ENCODE data around the gene CD2BP2.
"Not testable (repeated sequence)": the region's sequence is repeated elsewhere in the genome, so short reads cannot be mapped to it uniquely, and the experiment has no call there.

CD2BP2 gene

DNA sequence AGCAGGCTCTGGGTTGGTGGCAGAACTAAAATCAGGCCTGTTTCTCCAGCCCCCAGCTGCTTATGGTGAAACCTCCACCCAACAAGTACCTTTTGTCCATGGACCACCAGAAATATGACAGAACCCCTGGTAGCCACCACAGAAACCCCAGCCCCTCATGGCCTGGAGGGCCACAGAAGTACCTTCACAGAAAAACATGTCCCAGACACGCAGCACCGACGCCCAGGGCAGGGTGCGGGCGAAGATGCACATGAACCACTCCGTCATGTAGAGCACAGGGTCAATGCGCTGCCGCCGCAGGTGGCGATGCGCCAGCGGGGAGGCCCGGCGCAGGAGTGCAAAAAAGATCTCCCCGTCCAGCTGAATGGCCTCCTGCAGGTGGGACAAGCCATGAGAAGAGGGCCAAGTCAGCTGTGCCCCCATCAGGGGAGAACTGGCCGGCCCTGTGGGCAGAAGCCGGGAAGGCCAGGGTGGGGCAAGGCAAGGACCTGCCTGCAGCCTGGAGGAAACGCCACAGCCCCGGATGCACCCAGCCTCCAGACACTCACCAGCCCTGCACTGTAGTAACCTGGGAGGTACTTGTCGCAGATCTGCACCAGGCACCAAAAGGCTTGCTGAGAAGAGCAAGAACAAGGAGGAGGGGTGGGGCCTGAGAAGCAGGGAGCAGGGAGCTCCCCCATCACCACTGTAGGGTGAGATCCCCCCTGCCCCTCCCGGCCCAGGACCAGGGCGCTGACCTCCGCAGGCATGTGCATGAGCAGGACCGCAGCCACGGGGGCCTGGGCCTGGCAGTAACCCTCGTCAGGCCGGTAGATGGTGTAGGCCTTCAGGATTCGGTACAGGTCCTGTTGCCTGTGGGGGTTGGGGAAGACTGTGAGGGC is 4.1 kb upstream of the CD2BP2 start:
- no peak for DNase-seq (ENCODE audit: low read depth)

DNA sequence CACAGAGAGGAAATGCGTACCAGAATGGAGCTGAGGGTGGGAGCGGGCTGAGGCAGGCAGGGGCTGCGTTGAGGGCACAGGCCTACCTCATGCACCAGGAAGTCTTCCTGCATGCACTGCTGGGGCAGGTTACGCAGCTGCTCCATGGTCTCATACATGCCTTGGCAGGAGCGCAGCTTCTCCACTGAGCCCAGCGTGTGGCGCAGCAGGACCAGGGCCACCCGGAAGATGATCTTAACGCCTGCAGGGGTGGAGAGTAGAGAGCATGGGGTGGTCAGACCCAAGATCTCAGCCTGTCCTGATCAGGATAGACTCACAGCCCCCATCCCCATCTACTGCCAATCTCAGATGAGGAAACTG is 3.4 kb upstream of the CD2BP2 start:
- DNase-seq (ENCODE audit: low read depth), result no peak

DNA sequence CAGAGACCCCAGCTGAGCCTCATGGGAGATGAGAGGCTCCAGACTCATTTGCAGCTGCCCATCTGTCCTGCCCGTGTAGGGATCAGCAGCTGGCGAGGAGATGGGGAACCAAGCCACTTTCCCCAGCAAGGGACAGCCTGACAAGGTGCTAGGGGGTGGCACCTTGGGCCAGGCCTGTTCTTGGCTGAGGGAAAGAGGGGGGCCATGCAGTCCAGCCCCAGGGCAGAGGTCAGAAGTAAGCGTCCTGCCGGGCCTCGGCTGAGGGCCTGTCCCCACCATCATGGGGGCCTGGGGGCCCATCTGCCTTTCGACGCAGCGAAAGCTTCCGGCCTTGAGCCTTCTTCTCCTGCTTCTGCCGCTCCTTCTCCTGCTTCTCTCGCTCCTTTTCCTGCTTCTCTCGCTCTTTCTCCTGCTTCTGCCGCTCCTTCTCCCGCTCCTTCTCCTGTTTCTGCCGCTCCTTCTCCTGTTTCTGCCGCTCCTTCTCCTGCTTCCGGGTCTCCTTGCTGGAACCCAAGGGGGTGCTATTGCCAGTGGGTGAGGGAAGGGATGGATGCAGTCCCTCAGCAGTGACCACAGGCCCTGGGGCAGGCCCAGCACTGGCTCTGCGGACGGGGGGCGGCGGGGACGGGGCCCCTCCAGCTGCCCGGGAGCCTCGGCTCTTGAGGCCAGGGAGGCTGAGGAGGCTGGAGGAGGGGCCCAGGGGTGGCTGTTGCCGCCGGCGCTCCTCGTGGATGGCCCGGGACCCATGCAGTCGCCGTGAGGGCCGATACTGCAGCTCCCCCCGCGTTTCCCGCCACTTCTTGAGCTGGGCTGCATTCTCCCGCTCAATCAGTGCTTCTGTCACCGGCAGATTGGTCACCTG is 2.8 kb upstream of the CD2BP2 start:
- no peak for DNase-seq (ENCODE audit: low read depth)

DNA sequence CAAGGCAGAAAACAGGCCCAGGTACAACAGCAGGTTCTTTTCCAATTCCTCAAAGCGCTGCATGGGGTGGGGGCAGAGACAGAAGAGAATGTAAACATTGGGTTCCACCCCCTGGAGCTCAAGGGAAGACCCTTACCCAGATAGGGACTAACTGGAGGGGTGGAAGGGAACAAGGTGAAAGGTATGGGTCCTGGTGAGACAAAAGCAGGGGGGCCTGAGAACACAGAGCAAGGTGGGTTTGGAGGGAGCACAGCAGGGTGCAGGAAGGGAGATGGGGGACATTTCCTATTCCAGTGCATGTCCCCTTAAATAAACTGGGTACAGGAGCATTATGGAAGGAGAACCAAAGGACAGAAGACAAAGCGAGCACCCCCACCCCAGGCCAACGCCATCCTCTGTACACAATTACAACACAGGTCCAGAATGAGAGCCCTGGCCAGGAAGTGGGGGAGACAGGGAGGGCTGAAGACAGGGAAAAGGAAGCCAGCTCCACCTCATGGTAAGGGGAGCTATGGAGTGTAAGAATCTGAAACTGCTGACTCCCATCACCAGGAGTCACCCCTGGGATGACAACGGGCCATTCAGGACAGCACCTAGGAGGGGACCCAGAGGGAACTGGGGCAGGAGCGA is 2.1 kb upstream of the CD2BP2 start:
- no peak for DNase-seq (ENCODE audit: low read depth)

DNA sequence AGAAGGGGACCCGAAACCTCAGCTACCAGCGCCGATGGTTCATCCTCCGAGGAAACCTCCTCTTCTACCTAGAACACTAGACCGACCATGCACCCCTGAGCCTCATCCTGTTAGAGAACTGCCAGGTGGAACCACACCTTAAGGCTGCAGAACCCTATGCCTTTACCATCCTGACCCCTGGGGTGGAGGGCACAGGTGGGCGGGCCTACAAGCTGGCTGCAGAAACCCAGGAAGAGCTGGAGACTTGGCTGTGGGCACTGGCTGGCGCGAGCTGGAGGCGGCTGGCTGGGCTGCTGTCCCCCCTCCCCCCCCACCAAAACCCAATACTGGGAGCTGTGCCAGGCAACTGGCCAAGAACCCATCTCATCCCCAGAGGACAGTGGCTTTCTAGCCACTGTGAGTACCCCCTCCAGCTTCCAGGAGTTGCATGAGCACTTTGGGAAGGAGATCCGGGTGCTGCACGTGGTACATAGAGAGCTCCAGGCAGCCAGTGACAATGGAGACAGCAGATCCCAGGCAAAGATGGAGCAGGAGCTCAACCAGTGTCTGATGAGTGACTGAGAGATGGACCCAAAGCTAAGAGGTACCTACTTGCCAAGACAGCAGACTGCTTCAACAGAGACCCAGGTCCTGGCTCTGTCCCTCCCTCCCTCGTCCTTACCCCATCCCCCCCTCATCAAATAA is 1.4 kb upstream of the CD2BP2 start:
- no peak for DNase-seq (ENCODE audit: low read depth)

DNA sequence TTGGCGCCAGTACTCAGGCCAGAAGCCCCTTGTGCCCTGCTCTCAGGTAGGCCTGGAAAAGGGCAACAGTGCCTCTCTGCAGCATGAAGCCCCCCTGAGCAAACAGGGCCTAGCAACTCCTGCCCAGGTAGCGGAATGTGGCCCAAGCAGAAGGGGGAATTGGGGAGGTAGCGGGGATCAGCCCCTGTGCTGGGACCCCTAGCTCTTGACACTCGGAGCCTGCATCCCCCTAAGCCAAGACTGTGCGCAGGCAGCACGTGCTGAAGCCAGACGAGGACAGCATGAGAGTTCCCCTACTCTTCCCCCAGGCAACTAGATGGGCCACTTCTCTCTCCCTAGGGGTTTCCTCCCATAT is 823 bp upstream of the CD2BP2 start:
- no peak for DNase-seq (ENCODE audit: low read depth)

DNA sequence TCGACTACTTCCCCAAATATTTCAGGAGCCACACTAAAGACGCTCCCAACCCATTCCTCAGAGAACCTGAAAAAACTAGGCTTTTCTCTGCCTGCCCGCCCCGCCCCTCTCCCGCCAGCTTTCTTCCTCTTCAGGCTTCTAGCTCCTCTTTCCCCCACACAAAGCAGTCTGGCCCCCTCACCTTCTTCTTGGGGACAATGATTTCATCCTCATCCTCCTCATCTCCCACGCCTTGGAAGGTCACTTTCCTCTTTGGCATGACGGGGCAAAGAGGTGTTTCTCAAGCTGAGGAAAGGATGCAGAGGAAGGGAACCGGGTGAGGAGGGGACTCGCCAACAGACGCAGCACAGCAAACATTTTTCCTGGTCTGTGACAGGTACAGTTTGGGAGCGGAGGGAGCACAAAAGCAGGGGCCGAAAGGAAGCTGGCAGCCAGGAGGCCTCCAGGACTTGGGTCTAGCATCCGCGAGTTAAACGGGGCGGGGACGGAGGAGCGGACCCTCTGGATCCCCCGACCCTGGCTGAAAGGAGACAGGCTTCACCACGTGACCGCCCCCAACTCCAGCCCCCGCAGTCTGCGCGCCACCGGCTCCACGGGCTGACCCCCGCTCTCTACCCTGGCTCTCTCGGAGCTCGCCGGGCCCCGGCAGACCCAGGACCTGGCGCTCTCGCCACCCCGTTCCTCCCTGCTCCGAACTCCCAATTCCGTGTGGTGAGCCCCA is 525 bp downstream of the CD2BP2 start:
- no peak for DNase-seq (ENCODE audit: low read depth)

DNA sequence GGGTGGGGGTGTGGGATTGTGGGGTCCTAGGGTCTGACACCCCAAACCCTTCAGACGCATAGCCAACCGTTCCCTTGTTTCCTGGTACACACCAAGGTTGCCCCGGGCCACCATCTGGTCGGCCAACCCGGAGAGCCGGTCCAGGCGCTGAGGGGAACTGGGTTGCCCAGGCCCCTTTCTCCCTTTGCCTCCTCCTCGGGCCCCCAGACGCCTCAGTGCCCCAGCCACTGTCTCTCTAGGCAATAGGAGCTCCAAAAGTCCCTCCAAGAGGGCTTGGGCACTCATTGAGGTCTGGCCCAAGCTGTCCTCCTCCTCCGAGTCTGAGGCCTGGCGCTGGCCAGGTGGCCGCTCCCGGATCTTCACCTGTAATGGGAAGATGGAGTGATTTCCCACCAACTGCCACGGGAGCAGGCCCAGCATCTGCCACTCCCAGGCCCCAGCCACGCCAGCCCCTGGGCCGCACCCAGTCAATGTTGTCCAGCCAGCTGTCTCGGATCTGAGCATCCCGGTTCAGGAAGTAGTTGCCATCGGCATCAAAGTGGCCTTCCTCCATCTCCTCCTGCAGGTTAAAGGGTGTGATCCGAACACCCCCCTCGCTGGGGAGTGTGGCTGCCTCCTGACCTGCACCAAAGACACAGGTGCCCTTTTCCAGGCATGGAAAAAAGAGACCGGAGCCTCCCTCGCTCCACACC is 1.5 kb downstream of the CD2BP2 start:
- no peak for DNase-seq (ENCODE audit: low read depth)

DNA sequence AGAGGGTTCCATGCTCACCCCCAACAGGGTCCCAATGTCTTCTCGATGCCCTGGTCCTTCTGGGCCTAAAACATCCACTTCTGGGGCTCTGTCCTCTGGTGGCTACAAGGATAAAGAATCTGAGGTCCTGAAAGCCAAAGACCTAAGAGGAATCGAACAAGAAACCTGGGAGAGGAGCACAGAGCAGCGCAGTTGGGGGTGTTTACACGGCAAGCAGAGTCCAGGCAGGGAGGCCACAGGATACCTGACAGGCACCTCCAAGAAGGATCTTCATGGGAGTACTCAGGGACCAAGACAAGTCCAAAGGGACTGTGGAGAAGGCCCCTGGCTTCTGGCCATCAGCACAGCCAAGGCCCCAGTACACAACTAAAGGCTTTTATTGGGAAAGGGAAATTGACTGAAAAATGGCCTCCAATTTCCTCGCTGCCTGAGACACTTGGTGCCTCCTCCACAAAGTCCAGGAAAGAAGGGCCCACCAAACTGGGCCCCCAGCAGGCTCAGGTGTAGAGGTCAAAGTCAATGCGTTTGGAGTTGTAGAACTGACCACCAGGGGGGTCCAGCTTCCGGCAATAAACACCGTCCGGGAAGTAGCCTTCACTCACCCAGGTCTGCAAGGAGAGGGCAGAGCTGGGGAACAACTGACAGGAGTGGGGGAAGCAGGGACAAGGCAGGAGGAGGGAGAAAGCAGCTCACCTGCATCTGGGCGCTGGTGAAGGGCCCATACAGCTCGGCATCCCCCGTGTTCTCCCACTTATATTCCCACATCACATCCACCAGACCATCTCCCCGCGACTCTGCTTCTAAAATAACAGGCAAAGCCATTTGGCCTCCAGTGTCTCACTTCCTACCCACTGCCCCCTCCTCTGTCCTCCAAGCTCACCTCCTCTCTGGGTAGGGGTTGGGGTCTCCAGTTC is 2.4 kb downstream of the CD2BP2 start:
- DNase-seq (ENCODE audit: low read depth), result no peak

DNA sequence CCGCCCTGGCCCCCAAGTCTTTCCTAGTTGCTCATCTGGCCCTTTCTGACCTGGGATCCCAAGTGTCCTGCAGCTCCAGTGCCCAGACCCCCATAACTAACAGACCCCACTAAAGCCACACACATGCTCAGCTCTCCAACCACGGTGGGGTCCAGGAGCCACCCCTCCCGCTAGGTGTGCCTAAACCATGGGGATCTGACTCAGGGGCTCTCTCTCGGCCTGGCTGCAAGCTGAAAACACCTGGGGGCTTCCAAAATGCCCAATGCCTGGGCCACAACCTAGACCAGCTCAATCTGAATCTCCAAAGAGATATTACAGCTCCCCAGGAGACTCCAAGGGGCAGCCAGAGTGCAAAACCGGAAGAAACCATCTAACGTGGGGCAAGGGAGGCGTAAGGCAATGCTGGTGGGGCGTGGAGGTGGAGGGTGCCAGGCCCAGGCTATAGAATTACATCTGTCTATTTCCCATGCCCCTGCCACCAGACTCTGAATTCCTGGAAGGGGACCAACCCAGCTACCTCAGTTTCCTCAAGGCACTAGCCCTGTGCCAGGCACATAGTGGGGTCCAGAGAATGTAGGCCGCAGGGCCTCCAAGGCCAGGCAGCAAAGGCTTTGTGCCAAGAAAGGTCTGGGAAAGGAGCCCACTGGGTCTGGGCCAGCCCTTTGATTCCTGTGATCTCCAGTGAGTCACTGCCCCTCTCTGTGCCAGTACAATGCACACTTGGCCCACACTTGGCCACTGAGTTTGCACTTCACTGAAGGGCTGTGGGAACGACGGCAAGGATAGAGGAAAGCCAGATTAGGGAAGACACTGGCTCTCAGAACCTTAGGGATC is 3.3 kb downstream of the CD2BP2 start:
- DNase-seq (ENCODE audit: low read depth), result no peak

DNA sequence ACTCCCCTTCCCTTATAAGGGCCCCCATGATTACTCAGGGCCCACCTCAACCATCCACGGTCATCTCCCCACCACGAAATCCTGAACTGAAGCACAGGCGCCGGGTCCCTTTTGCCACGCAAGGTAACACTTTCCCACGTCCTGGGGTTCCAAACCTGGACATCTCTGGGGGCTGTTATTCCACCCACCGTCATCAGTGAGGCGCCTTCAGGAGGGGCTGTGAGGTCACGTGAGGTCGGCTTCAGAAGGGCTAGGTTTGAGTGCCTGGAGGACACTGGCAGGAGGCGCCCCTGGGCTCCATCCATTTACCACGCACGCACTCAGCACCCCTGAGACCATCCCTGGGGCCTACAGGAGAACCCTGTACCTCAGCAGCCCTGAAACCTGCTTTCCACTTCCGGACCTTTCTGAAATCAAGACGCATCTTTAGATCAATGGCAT is 4.1 kb downstream of the CD2BP2 start:
- no peak for DNase-seq (ENCODE audit: low read depth)

DNA sequence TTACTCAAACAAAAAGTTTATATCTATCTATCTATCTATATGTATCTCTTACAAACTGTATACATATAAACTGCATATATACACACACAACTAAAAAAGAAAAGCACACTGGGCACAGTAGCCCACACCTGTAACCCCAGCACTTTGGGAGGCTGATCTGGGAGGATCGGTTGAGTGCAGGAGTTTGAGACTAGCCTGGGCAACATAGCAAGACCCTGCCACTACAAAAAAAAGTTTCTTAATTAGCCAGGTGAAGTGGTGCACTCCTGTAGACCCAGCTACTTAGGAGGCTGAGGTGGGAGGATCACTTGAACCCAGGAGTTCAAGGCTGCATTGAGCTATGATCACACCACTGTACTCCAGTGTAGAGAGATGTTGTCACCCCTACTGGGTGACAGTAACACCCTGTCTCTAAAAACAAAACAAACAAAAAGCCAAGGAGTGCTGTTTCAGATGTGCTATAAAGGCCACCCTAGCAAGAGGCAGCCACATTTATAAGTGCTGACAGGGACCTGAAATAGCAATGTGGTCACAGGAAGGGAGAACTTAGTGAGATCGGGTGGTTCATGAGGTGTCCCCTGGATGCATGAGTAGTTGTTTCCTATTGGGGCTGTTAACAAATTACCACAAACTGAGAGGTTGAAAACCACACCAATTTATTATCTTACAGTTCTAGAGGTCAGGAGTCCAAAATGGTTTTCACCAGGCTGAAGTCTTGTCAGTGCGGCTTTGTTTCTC is 4.8 kb downstream of the CD2BP2 start:
- no peak for DNase-seq (ENCODE audit: low read depth)

DNA sequence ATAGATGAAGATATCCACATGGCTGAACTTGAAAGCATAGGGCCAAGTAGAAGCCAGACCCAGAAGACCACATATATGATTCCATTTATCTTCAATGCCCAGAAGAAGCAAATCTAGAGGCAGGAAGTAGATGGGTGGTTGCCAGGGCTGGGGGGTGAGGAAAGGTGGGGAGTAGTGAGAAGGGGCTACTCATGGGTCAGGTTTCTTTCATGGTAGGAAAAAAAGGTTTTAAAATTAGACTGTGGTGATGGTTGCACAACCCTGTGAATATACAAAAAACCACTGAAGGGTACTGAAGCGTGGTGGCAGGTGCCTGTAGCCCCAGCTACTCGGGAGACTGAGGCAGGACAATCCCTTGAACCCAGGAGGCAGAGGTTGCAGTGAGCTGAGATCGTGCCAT is 5.4 kb downstream of the CD2BP2 start:
- no peak for DNase-seq (ENCODE audit: low read depth)

DNA sequence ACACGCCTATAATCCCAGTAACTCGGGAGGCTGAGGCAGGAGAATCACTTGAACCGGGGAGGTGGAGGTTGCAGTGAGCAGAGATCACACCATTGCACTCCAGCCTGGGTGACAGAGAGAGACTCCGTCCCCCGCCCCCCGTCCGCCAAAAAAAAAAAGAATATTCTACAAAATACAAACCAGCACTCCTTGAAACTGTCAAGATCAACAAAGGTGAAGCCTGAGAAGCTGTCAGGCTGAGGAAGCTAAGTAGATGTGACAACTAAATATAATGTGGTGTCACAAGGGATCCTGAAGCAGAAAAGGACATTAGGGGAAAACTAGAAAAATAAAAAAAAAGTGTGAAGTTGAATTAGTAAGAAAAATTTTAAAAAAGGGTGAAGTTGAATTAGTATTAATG is 6.2 kb downstream of the CD2BP2 start:
- no peak for DNase-seq (ENCODE audit: low read depth)

DNA sequence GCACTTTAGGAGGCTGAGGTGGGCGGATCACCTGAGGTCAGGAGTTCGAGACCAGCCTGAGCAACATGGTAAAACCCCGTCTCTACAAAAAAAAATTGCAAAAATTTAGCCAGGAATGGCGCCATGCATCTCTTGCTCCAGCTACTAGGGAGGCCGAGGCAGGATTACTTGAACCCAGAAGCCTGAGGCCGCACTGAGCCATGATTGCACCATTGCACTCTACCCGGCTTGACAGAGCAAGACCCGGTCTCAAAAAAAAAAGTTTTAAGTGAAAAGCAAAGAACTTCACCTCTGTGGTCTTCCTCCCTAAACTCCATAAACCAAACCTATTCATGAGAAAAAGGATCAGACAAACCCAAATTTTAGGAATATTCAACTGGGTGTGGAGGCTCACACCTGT is 7.0 kb downstream of the CD2BP2 start:
- DNase-seq (ENCODE audit: low read depth), result no peak

DNA sequence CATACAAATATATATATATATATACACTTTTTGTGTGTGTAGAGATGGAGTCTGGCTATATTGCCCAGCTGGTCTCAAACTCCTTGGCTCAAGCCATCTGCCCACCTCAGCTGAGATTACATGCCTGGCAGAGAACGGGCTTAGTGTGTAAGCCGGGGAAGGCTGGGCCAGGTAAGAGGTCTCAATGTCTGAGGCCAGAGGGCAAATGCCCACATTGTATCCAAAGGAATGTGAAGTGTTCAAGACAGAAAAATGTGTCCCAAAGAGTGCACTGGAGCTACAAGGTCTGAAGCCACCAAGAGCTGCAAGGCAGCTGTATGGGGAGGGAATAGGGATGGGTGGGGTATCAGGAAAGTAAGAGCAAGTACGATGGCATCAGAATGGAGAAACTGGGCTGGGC is 8.8 kb downstream of the CD2BP2 start:
- no peak for DNase-seq (ENCODE audit: low read depth)

DNA sequence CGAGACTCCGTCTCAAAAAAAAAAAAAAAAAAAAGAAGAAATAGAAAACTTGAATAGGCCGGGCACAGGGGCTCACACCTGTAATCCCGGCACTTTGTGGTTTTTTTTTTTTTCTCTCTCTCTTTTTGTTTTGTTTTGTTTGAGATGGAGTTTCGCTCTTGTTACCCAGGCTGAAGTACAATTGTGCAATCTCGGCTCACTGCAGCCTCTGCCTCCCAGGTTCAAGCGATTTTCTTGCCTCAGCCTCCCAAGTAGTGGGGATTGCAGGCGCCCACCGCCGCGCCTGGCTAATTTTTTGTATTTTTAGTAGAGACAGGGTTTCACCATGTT is 11.7 kb downstream of the CD2BP2 start:
- DNase-seq (ENCODE audit: low read depth), result not testable (repeated sequence)

DNA sequence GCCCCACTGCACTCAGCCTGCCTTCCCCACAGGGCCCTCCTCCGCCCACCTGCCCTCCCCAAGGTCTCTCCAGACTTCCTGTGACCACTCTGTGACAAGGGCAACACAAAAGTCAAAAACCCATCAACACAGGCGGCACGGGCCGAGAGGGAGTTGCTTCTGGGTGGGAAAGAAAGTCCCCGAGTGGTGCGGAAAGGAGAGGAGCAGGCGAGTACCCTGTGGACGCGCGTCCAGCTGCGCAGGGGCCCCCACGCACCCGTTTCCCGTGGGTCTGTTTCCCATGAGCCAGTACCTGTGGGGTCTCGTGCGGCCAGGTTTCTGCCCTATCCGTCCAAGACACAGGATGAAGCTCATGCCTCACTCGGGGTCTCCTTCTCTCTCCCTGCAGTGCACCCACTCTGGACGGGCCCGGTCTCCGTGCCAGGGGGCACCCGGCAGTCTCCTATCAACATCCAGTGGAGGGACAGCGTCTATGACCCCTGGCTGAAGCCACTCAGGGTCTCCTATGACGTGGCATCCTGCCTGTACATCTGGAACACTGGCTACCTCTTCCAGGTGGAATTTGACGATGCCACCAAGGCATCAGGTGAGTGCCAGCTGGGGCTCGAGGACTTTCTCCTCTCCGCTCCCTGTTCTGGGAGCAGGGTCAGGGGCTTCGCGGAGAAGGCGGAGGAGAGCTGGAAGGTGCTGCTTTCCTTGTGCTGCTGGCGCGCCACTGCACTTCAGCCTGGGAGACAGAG is 12.2 kb downstream of the CD2BP2 start:
- DNase-seq (ENCODE audit: low read depth), result no peak

Data from stimulated activated CD8-positive, alpha-beta memory T cell treated with anti-CD3 and anti-CD28 coated beads, Interleukin-12 subunit alpha, Interleukin-12 subunit beta, amount 100 ng/mL, for 1 hour (primary cell).